ENCODE data around the gene SCUBE1. TPM values are rescaled to one million over a fixed set of nuclear protein-coding genes. Genes with fewer than 3 reads are reported as not detected.

The SCUBE1 gene
- total and polyA plus RNA-seq, 4 donors = 1.6 to 7.9 (median 5.0) TPM

- peaks cover 0 to 4% (median 0%) of the 10 kb centered on the region in 5 donors for H3K4me1 ChIP-seq (ENCODE audit: control insufficient read depth in 5 of 5, insufficient read depth in 5 of 5, low read length in 5 of 5)
- no peaks in the 10 kb centered on the region for H3K36me3 ChIP-seq (ENCODE audit: control insufficient read depth in 4 of 4, insufficient read depth in 4 of 4, low read length in 4 of 4)
- ATAC-seq (ENCODE audit: insufficient read depth, low FRiP score) = no peak
- DNase-seq = no peak
- no peak overlapping the region for H3K9ac ChIP-seq (ENCODE audit: insufficient read depth in 1 of 2, low read length in 2 of 2)
- H3K27me3 ChIP-seq (ENCODE audit: control insufficient read depth in 3 of 3, insufficient read depth in 3 of 3, low read length in 2 of 3) = peaks cover 0 to 8% (median 0%) of the 10 kb centered on the region in 3 donors
- TF ChIP-seq, protein P1, sequence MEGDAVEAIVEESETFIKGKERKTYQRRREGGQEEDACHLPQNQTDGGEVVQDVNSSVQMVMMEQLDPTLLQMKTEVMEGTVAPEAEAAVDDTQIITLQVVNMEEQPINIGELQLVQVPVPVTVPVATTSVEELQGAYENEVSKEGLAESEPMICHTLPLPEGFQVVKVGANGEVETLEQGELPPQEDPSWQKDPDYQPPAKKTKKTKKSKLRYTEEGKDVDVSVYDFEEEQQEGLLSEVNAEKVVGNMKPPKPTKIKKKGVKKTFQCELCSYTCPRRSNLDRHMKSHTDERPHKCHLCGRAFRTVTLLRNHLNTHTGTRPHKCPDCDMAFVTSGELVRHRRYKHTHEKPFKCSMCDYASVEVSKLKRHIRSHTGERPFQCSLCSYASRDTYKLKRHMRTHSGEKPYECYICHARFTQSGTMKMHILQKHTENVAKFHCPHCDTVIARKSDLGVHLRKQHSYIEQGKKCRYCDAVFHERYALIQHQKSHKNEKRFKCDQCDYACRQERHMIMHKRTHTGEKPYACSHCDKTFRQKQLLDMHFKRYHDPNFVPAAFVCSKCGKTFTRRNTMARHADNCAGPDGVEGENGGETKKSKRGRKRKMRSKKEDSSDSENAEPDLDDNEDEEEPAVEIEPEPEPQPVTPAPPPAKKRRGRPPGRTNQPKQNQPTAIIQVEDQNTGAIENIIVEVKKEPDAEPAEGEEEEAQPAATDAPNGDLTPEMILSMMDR (IDR thresholded peaks at IDR 0.05; ENCODE audit: control extremely low read depth, extremely low read depth) = no peak
- H3K4me3 ChIP-seq = no peak overlapping the region
- no peak overlapping the region for H3K27ac ChIP-seq (ENCODE audit: low read depth in 1 of 2, low read length in 1 of 2)
- 17 to 21% methylated on average over 9 of the region's 9 CpGs for WGBS, 2 donors
- H3K9me3 ChIP-seq (ENCODE audit: control insufficient read depth in 4 of 4, insufficient read depth in 3 of 4, low read length in 3 of 4) = peaks cover 0 to 6% (median 1%) of the 10 kb centered on the region in 4 donors
Measured at GRCh38 chr22:43370036-43370435, 26.9 kb upstream of the SCUBE1 start.

DNA sequence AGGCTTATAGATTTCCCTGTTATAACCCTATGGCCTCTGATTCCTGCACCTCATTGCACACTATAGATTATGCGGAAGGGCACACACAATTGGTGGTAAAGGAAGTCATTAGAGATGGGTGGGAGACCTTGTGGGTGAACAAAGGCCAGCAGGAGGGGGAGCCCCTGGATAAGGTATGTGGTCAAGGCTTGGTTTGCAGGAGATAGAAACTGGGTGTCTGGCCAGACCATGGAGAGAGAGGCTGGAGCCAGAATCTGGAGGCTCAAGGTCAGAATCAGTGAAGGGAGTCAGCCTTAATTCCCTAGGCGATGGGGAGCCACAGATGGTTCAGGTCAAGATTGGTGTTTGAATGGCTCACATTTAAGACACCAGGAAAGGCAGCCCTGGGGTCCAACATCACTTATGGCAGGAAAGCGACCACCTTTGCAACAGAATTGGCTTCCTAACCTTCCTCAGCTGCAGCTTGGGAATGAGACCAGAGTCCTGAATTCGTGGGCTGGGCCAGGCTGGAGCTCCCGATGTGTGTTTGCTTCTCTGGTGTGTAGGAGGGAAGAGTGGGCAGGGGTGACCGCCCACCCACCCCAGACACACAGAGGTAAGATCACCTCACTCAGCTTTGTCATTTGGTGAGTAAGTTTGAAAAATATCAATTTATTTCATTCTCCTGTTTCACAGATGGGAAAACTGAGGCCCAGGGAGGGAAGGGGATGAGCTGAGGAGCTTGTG is 22.7 kb upstream of the SCUBE1 start:
- WGBS, 2 donors = 87 to 95% methylated on average over 6 of the region's 6 CpGs
- Histone ChIP-seq H3K4me3 (no peak overlapping the region), H3K36me3 (ENCODE audit: control insufficient read depth in 4 of 4, insufficient read depth in 4 of 4, low read length in 4 of 4) (no peaks in the 10 kb centered on the region), H3K9ac (ENCODE audit: insufficient read depth in 1 of 2, low read length in 2 of 2) (no peak overlapping the region), H3K4me1 (ENCODE audit: control insufficient read depth in 5 of 5, insufficient read depth in 5 of 5, low read length in 5 of 5) (peaks cover 0 to 4% (median 0%) of the 10 kb centered on the region in 5 donors), H3K9me3 (ENCODE audit: control insufficient read depth in 4 of 4, insufficient read depth in 3 of 4, low read length in 3 of 4) (peaks cover 0 to 3% (median 0%) of the 10 kb centered on the region in 4 donors), H3K27ac (ENCODE audit: low read depth in 1 of 2, low read length in 1 of 2) (no peak overlapping the region), H3K27me3 (ENCODE audit: control insufficient read depth in 3 of 3, insufficient read depth in 3 of 3, low read length in 2 of 3) (peaks cover 0 to 3% (median 0%) of the 10 kb centered on the region in 3 donors)
- DNase-seq = no peak
- no peak for ATAC-seq (ENCODE audit: insufficient read depth, low FRiP score)
- TF ChIP-seq, protein P1 (IDR thresholded peaks at IDR 0.05; ENCODE audit: control extremely low read depth, extremely low read depth) = no peak

DNA sequence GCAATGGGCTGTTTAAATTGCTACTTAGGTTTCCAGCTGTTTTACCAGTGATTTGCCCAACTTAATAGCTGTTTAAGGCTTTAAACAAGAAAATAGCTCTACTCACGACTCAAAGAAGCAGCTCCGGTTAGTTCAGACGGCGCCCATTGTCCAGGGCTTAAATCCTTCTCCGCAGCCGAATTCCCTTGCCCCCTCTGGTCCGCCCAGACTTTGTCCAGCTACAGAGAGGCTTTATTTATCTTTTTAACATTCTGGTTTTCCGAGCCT is 20.9 kb upstream of the SCUBE1 start:
- 85 to 91% methylated on average over 8 of the region's 8 CpGs for WGBS, 2 donors
- no peak for DNase-seq
- Histone ChIP-seq H3K9me3 (ENCODE audit: control insufficient read depth in 4 of 4, insufficient read depth in 3 of 4, low read length in 3 of 4) (peaks cover 0 to 3% (median 0%) of the 10 kb centered on the region in 4 donors), H3K9ac (ENCODE audit: insufficient read depth in 1 of 2, low read length in 2 of 2) (no peak overlapping the region), H3K27ac (ENCODE audit: low read depth in 1 of 2, low read length in 1 of 2) (no peak overlapping the region), H3K36me3 (ENCODE audit: control insufficient read depth in 4 of 4, insufficient read depth in 4 of 4, low read length in 4 of 4) (no peaks in the 10 kb centered on the region), H3K27me3 (ENCODE audit: control insufficient read depth in 3 of 3, insufficient read depth in 3 of 3, low read length in 2 of 3) (peaks cover 0 to 3% (median 0%) of the 10 kb centered on the region in 3 donors), H3K4me3 (no peak overlapping the region), H3K4me1 (ENCODE audit: control insufficient read depth in 5 of 5, insufficient read depth in 5 of 5, low read length in 5 of 5) (no peaks in the 10 kb centered on the region)
- no peak for ATAC-seq (ENCODE audit: insufficient read depth, low FRiP score)
- TF ChIP-seq, protein P1 (IDR thresholded peaks at IDR 0.05; ENCODE audit: control extremely low read depth, extremely low read depth) = no peak
